NK-92 (cell line): Measurements from ENCODE around the gene CD47.

Experiments used
- DNase-seq: peaks from one replicate; lab custom pipeline; 2025; ENCODE audit not compliant: unreplicated experiment; lab: John Stamatoyannopoulos, UW

Gene CD47

DNA sequence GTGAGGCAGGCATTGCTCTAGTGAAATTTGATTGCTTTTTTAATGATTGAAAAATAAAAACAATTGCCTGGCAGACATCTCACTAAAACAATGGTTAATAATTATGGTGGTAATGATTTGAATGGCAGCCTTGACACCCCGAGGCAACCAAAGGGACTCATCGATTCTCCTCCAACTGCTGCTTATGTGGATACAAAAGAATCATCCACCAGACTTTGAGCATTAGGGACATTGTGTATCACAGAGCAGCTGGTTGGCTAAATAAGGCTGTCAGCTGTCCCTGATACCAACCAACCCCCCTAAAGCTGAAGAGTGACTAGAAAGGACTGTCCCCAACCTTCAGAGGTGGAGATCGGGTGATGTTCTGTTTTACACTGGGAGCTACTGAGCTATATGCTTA lies 1.7 kb upstream of the CD47 start:
- DNase-seq = no peak

DNA sequence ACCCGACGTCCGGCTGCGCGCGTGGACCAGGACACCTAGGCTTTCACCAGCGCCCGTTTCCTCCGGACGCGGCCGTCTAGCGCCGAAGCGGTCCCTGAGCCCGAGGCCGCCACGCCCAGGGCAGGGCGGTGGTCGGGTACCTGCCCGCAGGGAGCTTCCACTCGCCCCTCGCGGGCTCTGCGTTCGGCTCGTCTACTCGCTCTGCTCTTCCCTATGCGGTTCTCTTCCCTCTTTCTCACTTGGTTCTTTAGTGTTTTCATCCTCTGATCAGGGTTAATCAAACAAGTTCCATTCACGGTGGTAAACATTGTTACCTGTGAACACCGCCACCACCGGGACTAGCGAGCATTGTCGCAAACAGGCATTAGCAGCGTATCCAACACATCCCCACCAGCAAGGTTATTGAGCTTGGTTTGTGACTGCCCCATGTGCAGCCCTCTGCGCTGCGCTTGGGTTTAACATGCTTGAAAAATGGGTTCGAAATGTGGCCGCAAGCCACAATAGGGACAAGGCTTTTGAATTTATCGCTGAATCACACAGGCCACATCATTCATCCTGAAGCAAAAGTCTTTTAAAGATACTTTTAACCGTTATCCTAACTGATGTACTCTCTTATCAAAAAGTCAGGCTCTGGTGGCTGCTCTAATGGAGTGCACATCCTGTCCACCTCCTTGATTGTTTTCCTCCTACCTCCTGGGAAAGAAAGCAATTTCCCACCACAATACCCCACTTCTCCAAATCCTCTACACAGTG lies 843 bp upstream of the CD47 start:
- DNase-seq = no peak

DNA sequence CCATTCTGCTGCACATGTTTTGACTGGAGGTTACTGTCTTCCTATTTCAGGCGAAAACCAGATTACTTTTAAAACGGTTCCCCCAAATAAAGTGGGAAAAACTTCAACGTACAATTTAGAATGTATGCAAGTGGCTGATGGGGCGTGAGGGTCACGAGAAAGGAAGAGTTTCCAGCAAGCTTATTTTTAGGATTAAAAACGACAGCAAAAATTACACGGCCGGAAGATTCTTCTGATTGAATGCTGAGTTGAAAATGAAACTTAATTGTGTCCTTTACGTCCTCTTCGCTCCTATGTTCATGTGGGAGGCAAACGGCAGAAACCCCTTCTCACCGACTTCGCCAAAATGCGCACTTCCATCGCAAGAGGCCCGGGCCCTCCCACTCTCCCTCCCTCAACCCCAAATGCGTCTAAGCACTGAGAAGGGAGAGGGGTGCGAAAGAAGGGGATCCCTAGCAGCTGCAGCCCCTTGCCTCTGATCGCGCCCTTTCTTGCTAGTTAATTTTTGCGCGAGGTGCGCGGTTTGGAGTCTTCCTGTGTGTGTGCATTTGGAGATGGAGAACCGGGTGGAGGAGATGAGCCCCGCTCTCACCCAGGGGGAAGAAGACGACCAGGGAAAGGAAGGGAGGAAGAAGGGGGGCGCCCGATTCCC lies 656 bp downstream of the CD47 start:
- no peak for DNase-seq

DNA sequence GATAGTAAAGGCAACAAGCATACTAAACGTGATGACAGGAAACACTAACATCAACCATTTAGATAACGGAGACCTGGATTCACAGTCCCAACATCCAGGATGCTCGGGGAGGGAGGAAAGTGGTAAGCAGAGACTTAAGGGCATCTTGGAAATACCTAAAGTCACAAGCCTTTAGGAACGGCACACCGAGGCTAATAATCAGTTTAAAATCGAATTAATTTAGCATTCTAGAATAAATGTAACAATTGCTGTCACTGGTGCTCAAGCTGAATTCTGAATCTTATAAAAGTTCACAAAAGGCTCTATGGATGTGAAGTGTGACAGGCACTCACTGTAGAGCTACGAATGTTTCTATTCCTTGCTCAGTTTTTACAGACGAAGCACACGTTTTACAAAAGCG lies 1.3 kb downstream of the CD47 start:
- no peak for DNase-seq

DNA sequence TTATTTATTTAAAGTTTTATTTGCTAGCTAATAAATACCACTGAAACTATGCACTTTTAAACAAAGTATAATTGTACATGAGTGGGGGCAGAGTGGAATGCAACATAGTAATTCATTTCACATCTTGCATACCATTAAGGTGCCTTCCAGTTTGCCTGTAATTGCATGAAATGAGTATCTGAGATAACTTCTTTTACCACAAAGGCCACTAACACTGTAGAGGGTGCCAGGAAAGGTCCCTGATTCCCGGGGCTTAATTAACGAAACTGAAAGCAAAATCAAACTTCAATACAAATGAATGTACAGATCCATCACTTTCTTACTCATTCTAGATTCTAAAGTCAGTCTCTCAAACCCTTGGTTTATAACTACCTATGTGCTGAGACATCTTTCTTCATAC lies 2.1 kb downstream of the CD47 start:
- no peak for DNase-seq

DNA sequence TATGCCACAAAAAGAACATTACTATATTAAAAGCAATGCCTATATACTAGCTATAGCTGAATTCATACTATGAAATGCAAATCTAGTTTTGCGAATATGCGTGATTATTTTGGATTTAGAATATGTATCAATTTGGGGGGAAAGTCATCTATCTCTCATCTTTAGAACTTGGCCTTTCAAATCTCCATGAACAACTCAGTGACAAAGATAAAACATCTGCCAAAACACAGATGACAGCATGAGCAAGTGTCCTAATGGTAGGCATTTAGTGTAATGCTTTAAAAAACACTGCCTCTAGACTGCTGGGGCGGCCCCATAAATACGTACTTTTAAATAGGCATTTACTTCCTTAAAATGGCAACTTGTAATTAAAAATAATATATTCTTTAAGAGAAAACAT lies 2.7 kb downstream of the CD47 start:
- no peak for DNase-seq

DNA sequence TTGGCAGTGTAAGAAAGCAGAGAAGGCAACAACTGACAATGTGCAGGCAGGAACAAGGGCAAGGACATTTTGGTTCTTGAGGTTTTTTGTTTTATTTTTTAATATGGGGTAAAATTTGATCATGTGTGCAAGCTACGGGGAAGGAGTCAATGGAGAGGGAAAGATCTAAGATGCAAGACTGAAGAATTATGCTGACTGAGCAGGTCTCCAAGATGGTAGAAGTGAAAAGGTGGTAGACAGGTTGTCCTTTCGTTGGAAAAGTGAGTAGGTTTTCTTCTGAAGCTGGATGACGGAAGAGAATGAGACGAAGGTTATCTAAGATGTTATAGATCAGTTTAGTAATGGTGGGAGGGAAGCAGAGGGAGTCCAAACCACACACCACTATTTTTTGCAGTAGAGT lies 4.2 kb downstream of the CD47 start:
- no peak for DNase-seq

DNA sequence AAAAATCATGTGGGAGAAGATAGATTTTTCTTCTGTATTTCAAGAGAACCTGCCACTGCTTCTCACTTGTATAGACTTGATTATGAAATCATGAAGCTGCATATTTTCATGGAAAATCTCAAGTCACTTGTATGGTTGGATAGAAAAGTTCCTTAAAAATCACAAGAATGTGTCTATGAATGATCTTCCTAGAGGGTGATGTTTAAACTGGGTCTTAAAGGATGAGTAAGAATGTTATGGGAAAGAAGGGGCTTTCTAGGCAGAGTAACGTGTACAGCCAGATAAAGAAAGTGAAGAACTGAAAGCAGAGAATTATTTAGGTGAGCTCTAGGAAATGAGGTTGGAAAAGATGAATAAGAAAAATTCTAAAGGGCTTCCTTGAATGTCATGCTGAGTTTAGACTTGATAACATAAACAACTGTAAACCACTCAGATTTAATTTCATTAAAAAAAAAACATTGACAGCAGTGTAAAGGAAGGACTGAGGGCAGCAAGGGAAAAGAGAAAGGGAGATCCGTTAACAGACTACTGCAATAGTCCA lies 5.0 kb downstream of the CD47 start:
- DNase-seq = no peak

DNA sequence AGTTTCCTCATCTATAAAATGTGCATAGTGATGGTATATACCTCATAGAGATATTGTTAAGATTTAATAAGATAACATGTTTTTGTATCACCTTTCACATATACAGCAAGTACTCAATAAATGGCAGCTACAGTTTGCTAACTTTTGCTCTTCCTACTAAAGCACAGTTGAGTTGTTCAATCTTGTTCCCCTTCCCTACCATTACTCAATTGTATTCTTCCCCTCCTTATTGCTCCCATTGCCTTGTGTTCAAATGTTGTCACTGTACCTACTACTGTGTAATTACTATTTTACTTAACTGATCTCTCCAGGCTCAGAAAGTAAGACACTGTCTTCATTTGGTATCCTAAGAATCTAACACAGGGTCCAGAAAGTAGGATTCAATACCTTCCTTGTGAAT lies 5.5 kb downstream of the CD47 start:
- DNase-seq = no peak

DNA sequence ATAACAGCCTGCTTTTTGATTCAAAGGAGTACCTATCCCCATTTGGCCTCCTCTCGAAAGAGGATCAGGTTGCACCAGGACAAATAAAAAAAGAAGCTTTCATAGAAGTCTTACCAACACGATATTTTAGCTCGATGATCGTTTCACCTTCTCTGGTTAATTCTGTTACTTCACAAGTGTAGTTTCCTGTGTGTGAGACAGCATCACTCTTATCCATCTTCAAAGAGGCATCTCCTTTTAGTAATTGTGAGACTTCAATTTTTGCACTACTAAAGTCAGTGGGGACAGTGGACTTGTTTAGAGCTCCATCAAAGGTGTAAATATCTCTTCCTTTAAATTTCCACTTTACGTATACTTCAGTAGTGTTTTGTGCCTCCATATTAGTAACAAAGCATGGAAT lies 11.0 kb downstream of the CD47 start:
- DNase-seq = no peak

DNA sequence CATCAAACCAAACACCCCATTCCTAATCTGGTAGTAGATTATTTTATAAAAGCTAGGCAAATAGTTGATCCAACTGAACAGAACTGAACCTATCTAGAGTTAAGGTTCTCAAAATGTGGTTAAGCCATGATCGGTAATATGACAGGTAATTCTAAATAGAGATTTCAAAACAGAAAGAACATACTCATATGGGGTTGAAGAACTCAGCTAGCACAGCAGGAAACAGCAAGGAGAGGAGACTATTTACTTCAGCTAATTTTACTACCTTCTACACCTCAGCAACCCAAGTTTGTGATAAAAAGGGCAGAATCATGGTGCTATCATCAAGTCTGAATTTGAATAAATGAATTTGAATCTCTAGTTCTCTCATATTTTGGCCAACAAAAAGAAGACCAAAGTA lies 11.8 kb downstream of the CD47 start:
- DNase-seq = no peak

DNA sequence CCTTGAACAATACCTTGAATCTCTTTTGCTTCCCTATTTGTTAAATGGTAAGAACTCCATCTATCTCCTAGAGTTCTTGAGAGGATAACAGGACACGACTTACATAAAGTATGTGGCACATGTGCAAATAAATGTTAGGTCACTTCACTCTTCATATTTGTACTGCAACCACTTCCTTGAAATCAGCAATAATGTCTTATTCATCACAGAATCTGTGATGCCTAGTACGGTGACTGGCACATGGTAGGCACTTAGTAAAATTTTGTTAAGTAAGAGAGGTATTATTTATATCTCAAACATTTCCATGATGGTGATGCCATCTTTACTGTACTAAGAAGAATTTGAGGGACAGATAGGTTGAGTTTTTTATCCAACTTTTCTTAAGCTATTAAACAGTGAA lies 14.3 kb downstream of the CD47 start:
- DNase-seq = no peak

DNA sequence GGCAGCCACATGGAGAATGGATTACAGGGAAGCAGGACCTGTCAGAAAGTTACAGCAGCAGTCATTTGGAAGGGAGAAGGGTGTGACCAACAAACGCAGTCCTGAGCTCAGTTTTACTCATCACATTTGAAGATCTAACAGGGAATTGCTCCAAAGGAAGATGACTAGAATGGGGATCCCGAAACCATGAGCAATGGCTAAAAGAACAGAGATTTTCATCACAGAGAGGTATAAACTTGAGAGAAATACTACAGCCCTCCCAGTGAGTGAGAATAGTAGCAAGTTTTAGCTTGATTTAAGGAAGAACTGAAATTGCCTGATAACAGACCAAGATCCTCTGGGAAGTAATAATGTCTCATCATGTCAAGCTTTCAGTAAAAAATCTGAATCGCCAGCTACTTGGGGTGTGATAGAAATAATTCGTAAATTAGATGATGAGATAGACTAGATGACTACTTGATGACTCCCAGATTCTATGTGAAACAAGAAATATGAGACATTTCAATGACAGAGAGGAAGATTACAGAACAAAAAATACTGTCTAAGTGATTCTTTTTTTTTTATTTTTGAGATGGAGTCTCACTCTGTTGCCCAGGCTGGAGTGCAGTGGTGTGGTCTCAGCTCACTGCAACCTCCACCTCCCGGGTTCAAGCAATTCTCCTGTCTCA lies 16.9 kb downstream of the CD47 start:
- no peak for DNase-seq

DNA sequence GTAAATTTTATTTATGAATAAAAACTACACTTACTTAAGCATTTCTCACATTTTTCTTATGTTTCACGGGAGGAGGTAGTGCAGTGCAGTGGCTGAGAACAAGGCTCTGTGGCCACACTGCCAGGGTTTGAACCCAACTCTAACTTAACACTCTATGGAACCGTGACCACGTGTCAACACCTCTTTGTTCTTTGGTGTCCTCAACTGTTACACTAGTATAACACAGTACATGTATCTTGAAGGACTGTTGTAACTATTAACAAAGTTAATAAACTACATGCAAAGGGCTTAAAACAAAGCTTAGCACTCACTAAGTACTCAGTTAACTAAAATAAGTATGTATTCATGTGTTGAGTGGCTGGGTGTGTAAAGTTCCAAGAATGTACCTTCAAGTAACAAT lies 19.5 kb downstream of the CD47 start:
- no peak for DNase-seq

DNA sequence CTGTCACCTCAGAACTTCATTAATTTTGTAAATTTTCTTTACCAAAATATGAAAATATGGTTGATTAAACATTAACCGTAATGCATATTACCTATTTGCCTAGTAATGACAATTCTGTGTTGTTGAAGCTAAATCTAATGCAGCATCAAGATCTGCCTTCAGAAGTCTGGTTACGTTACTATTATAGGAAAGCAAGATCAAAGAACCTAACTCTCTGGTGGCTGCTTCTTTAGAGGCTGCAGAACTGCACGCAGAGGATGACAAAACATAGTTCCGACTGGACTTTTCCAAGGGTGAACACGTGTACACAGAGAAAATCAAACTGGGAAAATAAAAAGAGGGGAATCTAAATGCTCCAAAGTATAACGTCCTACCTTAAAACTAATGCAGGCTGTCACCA lies 20.5 kb downstream of the CD47 start:
- DNase-seq = no peak

DNA sequence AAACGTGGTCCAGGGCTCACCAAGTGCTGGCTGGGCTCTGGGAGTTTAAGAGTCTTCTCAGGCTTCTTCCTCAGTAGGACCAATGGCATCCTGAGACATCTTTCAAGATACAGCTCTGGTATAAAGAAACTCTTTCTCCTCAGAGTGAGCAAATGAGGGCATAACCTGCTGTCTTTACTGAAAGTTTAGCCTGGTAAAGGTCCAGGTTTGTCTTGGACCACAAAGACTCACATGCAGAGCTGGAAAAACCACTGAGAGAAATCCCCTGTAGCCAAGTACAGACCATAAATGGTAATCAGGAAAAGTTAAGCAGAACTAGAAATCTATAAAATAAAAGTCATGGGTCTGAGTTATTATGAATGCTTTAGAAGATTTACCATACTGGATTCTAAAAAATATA lies 23.1 kb downstream of the CD47 start:
- no peak for DNase-seq

DNA sequence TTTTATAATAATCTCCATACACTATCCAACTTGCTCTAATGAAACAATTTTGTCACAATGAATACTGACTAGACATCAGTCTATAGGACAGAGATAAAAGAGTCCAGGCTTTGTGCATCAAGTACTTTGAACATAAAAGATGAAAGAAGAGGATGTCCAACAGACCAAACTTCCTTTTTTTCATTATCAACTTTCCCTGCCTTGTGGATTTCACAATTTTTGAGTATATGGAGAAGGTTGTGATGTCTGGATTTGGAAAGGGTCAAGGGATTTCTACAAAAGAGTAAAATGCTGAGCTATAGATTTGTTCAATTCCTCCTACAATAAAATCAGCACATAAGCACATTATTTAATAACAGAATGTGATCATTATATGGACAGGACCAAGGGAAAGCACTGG lies 25.7 kb downstream of the CD47 start:
- no peak for DNase-seq

DNA sequence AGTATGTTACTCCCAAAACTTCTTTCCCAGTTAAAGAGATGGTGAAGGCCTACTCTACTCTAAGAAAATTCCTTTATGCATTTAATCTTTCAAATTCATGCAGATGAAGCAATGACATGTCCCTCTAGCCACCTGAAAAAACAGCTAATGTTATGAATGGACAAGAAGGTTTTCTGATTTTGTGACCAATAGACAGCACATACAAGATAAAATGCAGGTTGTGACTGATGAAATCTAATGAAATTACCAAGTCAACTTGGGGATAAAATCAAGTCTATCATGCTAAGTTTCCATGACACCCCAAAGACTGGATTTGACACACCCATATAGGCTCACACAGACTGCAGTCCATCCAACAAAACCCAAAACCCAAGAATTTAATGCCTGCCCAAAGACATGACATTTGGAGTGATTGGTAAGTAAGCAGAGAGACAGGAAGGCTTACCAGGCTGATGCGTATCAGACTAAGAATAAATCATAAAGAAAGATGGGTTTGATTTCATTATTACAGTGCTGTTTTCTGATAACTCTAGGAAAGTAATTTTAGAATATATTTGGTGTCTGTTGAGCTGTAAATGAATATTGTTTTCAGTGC lies 26.4 kb downstream of the CD47 start:
- no peak for DNase-seq

DNA sequence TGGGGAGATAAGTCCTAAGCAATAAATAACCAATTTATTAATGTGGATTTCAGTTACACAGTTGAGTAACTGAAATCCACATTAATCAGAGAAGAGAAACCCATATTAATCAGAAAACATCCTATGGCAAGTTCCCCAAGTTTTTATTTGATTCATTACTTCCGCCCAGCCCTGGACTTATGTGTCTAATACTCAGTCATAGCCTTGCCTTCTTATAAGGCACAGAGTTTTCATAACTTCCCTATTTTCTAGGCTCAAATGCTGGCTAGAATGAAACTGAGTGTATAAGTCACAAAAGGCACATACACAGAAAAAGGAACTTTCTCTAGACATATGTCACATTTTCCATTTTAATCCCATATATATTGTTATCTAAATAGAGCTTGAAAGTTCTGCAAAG lies 28.8 kb downstream of the CD47 start:
- DNase-seq = no peak

DNA sequence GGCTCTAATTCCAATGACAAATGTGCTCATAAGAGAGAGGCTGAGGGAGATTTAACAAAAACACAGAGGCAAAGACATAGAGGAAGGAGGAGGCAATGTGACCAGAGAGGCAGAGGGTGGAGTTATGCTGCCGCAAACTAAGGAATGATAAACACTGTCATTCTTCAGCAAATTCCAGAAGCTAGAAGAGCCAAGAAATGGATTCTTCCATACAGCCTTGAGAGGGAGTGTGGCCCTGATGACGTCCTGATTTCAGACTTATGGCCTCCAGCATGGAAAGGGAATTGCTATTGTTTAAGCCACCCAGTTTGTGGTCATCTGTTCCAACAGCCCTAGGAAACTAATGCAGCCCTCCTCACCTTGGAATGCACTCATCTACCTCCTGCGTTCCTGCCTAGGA lies 30.5 kb downstream of the CD47 start:
- DNase-seq = no peak

DNA sequence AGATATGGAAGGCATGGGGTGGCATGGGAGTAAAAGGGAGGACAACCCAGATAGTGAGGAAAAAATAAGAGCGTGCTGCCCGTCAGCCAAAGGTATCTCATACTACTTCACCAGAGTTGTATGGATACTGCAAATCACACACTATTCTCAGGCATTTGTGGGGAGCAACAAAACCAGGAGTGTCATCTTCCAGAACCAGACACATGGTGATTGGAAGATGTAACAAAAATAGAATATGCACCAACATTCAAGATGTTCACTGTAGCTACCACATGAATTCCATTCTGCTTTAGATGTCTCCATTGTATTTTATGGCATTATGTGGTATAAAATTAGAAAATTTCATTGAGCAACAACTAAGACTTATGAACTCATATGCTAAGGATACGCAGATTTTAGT lies 34.9 kb downstream of the CD47 start:
- DNase-seq = no peak

DNA sequence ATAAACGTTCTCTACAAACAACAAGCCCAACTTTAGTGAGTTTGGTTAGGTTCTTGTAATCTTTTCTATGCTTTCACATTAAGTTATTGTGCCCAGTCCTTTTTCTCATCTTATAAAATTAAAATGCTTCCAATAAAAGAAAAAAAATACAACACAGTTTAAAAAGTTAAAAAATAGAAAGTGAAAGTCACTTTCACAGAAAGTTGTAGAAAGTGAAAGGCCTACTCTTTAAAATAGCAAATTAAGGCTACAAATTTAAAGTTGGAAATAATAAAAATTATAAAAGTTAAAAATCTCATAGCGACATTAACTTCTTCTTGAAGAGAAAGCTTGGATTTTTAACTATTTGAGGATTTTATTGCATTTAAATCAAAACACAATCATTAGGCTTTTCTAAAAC lies 35.9 kb downstream of the CD47 start:
- DNase-seq = no peak
